Measurements from ENCODE around the gene MACROD2.
"Not testable (repeated sequence)": the region's sequence is repeated elsewhere in the genome, so short reads cannot be mapped to it uniquely, and the experiment has no call there.

The MACROD2 gene

DNA sequence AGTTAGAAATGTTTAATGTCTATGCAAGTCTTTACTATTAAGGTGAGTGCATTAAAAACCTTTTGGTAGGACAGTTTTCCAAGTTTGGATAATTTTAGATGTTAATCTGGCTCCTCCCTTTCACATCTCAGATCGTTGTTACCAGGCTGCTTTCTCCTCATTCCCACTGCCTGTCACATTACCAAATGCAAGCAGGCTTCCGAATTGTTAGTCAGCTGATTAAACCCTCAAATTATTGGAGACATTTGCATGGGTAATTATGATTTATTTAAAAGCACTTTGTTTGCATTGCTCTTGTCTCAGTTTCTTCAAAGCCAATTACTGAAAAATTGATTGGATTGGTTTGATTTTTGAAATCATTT is 1761.4 kb downstream of the MACROD2 start:
- DNase-seq (ENCODE audit: low read depth), result no peak

DNA sequence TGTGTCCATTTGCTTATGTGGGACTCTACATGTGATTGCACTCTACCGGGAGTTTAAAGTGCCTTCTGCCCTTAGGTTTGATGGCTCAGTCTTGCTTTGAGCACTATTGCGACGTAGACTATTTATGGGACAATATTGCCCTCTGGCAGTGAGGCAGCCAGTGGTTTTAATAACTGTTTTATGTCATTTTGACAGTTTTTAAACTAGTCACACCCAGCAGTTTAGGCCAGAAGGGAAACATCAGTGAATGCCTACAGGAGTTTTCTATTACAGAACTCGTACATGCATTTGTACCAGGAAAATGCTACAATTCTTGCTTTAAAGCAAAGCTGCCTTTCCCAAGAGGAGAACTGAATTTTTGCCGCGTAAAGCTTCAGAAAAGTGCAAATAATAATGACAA is 1764.3 kb downstream of the MACROD2 start:
- no peak for DNase-seq (ENCODE audit: low read depth)

DNA sequence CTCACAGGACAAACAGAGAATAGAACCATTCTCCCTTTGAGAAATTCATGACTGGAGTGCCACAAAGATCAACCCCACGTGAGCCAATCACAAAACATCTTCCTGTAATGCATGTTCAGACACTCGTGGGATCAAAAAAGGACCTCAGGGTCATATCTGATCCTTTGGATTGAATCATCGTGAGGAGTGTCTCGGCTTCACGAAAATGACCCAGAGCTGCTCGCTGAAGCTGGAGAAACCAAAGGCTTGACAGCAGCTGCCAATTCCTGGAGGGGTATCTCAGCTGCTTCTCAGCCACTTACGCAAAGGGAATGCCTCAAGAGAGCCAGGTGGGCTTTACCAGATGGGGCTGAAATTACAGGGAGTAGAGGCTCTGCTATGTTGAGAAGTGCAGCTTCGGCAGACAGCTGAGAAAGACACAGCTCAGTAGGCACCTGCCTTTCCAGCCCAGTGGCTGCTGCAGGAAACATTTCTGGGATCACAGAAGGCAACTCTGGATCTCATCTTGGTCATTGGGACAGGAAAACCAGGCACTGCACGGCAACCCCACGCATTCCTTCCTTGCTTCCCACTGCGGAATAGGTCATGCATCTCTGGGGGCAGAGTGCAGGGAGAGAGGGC is 1764.8 kb downstream of the MACROD2 start:
- no peak for DNase-seq (ENCODE audit: low read depth)

DNA sequence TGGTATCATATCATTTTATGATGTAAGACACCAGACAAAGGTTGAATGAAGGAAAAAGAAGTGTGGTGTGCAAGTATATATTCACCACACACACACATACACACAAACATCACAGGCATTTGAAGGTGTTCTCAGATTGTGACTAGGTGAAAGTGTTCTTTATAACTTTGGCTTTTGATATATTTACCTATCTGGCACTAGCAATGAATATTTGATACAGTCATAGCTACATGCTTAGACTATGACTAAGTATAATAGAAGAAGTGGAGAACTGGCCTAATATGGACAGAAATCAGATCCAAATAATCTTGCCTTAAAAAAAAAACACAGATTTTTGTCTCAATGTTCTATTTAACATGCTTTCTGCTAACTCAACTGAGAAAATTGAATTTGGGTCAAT is 1768.0 kb downstream of the MACROD2 start:
- peak; percentile 13 for DNase-seq (ENCODE audit: low read depth)

DNA sequence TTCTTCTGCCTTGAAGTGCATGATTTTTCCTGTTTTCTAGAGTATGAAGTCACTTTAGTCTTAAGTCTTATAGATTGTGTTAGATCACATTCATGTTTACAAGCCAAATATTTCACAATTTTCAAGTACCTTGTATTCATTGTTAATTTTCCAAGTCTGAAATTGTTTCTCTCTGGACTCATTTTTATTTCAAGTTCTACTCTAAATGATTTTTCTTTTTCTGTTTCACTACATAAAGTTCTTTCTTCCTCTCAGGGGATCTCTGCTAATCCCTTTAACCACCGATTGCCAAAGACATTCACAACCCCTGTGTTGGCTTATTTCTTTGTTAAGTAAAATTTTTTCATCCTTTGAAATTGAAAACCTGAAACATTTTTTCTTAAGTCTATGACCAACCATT is 1772.3 kb downstream of the MACROD2 start:
- no peak for DNase-seq (ENCODE audit: low read depth)

DNA sequence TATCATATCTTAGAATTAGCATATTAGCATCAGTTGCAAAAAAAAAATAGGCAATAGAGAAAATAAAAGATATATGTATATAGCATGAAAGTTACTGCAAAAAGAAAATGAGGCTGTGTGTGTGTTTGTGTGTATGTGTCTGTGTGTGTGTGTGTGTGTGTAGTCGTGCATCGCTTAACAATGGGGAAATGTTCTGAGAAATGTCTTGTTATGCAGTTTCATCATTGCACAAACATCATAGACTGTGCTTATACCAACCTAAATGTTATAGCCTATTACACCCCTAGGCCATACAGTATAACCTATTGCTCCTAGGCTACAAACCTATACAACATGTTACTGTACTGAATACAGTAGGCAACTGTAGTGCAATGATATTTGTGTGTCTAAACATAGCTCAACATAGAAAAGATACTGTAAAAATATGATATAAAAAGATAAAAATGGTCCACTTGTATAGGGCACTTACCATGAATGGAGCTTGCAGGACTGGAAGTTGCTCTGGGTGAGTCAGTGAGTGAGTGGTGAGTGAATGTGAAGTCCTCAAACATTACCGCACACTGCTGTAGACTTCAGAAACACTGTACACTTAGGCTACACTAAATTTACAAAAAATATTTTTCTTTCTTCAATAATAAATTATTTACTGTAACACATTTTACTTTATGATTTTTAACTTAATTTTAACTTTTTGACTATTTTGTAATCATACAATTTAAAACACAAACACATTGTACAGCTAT is 1772.9 kb downstream of the MACROD2 start:
- DNase-seq (ENCODE audit: low read depth), result no peak

DNA sequence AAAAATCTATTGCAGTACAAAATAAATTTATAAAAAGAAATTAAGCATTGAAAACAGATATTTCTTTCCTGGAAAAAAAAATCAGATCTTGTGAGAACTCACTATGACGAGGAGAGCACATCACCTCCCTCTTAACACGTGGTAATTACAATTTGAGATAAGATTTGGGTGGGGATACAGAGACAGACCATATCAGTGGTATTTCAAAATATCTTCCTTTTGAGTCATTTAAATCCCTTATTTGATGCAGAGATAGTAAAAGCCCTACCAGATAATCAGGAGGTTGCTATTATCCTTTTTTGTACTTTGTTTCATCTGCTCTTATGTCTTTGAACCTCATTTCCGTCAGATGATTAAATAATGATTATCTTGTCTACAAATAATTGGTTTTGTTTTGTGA is 1777.5 kb downstream of the MACROD2 start:
- DNase-seq (ENCODE audit: low read depth), result no peak

DNA sequence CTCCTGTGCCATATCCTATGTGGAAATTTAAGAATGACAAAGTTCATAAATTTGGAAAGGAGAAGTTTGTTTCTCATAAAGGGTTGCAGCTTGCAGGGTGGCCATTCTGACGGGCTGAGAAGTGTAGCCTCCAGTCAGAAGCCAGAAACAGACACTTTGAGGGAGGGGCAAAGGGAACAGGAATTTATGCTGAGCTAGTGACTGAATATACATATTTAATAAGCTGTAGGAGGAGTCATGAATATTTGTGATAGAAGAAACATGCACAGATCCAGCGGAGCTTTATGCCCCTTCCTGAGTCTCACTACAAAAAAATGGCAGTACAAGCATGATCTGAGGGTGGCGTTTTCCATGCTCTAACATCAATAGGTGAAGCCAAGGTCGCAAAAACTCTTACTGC is 1779.6 kb downstream of the MACROD2 start:
- no peak for DNase-seq (ENCODE audit: low read depth)

DNA sequence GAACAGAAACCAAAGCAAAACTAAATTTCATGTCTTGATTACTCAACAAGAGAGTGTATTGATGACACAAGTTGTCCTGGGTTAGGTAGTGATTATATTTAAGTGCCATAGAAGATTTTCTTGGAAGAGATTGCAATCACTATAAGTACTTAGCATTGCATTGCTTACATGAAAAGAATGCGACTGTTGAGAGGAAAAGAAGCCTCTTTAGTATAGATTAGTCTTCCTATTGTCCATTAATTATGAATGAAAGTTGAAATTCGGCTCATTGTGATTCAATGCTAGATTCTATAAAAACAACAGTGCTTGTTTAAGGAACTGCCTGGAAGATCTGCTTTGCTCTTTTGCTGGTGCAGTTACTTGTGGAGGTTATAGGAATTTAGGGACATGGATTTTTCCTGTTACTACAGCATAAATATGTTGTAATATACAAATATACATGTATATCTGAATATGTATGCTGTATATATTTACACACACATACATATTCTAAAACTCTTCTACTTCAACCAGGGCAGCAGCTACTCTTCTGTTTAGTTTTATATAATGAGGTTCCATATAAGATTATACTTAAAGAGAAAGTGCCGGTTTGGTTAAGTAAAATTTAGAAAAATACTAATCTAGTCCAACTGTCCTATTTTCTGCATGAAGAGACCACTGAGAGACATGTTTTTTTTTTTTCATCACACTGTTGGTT is 1781.6 kb downstream of the MACROD2 start:
- DNase-seq (ENCODE audit: low read depth), result no peak

DNA sequence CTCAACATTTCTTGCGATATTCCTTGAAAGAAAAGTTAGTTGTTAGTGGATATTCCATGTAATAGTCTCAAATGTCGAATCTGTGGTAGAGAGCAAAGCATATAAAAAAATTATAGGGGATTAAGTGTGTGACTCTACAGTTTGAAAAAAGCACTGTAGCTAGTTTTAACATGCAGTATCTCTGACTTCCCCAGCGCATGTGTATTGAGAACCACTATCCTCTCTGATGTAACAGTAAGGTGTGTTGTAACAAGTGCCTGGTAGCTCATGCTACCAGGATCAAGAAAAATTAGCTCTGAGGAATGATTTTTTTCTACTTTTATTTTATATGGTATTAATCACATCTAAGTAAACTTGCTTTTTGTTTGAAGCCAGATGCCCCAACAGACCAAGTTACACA is 1788.7 kb downstream of the MACROD2 start:
- DNase-seq (ENCODE audit: low read depth), result no peak

DNA sequence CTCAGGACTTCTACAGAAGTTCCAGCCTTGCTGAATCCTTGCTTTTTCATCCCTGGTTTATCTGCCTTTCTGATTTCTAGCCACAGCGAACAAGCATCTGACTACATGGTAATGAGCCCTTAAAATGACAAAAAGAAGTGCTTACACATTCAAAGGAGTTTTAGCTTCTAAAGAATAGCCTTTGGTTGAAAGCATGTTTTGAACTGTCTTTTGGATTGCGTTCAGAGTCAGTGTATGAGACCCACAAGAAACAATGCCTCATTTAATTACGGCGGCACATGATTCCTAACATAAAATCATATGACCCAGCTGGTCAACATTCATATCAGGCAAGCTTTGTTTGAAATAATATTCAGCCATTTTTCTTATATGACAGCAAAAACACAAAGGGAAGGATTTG is 1793.8 kb downstream of the MACROD2 start:
- DNase-seq (ENCODE audit: low read depth), result no peak

DNA sequence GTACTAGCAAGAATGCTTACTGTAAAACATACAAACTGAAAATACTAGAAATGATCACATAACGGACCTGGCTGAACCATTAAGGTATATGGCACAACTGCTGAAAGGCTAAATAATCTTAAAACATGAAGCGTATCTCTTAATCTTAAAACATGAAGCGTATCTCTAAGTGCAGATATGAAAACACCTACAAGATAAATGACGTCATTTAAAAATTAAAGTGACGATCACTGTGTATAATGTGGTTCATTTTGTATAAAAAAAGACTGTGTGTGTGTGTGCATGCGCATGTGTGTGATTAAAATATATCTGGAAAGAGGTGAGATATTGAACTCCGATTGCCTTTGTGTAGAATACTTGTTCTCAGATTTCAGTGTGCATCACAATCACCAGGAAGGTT is 1797.5 kb downstream of the MACROD2 start:
- no peak for DNase-seq (ENCODE audit: low read depth)

DNA sequence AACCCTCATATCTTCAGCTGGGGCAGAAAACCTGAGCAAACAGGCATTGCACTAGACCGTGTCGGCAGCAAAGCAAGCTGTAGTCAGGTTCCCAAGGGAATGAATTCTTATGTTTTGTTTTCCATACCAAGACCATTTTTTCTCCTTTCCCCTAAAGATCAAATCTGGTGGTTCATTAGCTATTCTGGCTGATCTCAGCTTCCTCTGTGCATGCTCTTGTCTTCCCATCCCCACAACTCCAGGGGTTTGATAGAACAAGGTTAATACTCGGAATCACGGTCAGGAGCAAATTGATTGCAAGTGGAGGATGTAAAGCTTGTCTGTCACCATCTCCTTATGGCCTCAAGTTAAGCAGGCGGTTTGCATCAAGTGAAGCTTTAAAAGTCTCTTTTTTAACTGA is 1799.1 kb downstream of the MACROD2 start:
- no peak for DNase-seq (ENCODE audit: low read depth)

DNA sequence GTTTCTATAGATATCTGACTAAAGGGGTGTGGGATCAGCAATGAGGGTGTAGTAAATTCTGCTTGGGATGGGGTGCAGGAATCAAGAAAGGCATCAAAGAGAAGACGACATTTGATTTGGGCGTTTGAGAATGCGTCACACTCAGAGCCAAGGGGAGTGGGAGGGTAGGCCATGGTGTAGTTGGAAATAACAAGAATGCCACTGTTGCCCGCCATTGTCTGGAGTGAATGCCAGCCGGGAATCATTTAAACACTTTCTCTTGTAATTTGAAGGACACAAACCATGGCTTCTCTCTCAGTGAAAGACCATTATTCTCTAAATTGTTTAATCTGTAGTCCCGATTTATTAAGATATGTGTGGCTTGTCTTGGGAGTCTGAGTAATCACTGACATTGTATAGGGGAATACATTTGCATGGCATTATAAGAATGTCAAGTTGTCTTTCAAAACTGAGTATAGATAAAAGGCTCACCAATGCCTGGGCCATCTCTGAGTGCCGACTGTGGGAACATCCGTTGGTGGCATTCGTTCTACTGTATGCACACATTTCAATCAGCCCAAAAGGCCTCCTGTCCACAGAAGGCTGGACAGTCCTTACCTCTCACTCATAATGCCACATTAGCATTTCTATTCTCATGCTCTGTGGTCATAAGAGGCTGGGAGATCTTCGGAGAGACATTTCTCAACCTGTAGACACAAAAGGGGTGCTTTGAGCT is 1800.1 kb downstream of the MACROD2 start:
- DNase-seq (ENCODE audit: low read depth), result no peak

DNA sequence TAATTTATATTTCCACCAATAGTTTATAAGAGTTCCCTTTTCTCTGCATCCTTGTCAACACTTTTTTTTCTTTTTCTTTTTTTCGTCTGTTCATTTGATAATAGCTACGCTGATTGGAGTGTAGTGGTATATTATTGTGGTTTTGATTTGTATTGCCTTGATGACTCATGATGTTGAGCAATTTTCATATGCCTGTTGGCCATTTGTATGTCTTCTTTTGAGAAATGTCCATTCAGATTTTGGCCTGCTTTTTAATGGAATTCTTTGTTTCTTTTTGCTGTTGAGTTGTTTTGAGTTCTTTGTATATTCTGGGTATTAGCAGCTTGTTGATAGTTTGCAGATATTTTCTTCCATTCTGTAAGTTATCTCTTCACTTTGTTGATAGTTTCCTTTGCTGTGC is 1804.6 kb downstream of the MACROD2 start:
- peak; percentile 14 for DNase-seq (ENCODE audit: low read depth)

DNA sequence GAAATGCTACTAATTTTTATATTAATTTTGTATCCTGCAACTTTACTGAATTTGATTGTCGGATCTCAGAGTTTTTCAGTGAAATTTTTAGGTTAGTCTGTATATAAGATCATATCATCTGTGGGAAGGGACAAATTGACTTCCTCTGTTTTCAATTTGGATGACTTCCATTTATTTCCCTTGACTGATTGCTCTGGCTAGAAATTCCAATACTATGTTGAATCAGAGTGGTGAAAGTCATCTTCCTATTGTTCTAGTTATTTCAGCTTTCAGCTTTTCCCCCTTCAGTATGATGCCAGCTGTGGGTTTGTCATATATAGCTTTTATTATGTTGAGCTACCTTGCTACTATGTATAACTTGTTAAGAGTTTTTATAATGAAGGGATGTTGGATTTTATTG is 1806.7 kb downstream of the MACROD2 start:
- no peak for DNase-seq (ENCODE audit: low read depth)

DNA sequence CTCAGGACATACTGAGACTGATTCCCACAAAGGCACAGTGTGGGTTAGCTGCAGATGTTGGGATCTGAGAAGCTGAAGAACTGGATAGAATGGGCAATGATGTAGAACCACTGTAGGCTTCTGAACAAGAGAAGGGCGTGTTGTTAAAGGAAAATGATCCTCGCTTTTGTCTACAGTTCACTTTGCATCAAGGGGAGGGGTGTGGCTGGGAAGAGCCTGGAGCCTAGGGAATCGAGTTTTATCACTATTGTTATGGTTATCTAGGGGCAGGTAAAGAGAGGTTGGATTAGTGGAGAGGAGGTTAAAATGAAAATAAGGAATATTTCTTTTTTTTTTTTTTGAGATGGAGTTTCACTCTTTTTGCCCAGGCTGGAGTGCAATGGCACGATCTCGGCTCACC is 1809.8 kb downstream of the MACROD2 start:
- DNase-seq (ENCODE audit: low read depth), result no peak

DNA sequence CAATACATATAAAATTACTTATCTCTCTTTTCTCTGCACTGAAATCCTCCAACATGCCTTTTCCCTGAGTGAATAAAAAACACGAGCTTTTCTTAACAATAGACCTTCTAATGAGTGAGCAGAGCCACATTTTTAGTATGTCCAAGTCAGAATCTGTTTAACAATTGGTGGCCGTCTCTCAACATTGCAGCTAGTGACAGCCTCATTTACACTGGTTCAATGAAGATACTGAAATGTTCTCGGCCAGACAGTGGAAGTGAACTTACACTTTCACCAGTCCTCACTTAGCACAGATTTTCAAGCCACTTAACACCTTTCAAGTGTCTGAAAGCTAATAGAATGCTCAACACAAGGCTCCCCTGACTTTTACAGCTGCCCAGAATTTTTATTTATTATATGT is 1810.8 kb downstream of the MACROD2 start:
- DNase-seq (ENCODE audit: low read depth), result no peak

DNA sequence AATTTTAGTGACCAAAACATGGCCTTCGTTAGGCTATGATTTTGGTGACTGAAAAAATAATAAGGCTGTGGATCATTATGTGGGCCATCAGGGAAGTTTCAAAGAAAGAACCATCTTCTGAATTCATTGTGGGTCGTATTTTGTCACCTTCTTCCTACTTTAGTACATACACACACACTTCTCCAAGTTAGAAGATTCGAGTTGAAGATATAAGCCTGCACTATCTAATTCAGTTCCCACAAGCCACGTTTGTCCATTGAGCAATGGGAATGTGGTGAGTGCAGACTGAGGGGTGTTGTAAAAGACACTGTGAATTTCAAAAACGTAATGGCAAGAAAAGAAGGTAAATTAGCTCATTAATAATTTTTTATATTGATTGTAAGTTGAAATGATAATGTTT is 1812.0 kb downstream of the MACROD2 start:
- DNase-seq (ENCODE audit: low read depth), result no peak

DNA sequence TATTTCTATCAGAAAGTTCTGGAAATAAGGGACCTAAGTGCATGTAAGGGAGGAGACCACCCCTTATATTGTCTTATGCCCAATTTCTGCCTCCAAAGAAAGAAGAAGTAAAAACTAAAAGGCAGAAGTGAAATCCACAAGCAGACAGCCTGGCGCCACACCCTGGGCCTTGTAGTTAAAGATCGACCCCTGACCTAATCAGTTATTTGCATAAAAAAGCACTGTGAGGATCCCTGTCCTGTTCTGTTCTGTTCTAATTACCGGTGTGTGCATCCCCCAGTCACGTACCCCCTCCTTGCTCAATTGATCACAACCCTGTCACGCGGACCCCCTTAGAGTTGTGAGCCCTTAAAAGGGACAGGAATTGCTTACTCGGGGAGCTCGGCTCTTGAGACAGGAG is 1812.5 kb downstream of the MACROD2 start:
- DNase-seq (ENCODE audit: low read depth), result not testable (repeated sequence)

DNA sequence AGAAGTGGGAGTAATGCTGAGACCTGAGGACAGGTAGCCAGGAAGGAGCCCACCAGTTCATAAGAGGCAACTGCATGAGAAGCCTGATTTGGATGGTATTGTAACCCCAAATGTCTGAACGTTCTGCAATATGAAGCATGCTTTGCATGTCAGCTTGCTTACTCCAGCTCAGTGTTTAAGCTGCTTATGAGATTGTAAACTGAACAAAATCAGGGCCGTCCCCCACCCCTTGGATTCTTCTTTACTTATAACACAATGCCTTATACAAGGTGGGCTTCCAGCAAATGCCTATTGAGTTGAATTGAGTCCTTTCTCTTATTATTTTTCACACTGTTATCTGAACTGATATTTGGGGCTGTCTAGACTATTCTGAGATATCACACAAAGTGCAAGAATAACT is 1816.6 kb downstream of the MACROD2 start:
- DNase-seq (ENCODE audit: low read depth), result no peak

DNA sequence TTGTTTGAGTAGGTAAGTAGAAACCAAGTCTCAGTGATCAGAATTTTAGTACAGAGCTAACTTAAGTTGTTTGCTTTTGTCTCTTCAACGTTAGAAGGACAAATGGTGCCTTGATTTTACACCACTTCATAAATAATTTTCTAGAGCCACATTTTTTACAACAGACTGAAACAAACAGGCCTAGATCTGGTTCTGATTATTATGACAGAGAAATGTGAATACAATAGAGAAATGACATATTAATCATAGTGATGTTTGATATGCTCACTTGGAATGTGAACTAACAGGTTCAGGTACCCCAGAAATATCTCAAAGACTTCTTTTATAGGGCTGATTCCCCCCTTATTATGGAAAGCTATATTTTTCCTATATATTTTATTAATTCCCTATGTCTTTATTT is 1817.4 kb downstream of the MACROD2 start:
- DNase-seq (ENCODE audit: low read depth), result no peak

DNA sequence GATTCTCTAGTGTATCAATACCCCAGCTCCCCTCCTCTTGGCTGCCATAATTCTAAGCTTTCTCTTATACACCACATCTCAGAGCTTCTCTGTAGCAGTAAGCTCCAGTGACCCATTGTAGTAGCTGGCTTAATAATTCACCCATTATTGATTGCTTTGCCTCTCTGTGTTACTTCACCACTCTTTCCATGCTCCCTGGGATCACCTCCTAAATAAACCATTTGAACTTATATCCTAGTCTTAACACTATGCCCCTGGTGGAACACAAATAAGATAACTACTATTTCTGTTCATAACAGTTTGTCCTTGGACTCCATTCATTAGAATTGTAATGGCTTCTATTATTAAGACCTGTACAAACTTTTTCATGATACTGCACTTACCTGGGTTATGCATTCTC is 1819.0 kb downstream of the MACROD2 start:
- no peak for DNase-seq (ENCODE audit: low read depth)

Data from non-pigmented ciliary epithelial cell (primary cell).